SJSA1 (cell line): ENCODE measurements around the gene TMEM145. TPM values are rescaled to one million over a fixed set of nuclear protein-coding genes. Genes with fewer than 3 reads are reported as not detected.

Experiments used
- DNase-seq, 2 experiments: peaks; one replicate each; pipeline ENCODE4 v3.0.0-alpha.2; 2015 to 2020; ENCODE audit warnings: low spot score in 2 of 2, low read depth in 1 of 2
- H3K27ac ChIP-seq: fragments of 250-450 bp; sonication (Bioruptor Pico); 2 replicates; pipeline ENCODE4 v1.5.1; 2020; ENCODE audit warnings: mild to moderate bottlenecking, moderate library complexity
- H3K27me3 ChIP-seq: fragments of 250-450 bp; sonication (Bioruptor Pico); replicated peaks from 2 replicates; pipeline ENCODE4 v1.5.1; 2020; ENCODE audit warnings: mild to moderate bottlenecking, moderate library complexity
- H3K36me3 ChIP-seq: fragments of 250-450 bp; sonication (Bioruptor Pico); 2 replicates; pipeline ENCODE4 v1.5.1; 2020; ENCODE audit warnings: mild to moderate bottlenecking
- H3K4me1 ChIP-seq: fragments of 250-450 bp; sonication (Bioruptor Pico); replicated peaks from 2 replicates; pipeline ENCODE4 v1.6.1; 2021; ENCODE audit warnings: mild to moderate bottlenecking
- H3K4me3 ChIP-seq: fragments of 250-450 bp; sonication (Bioruptor Pico); 2 replicates; pipeline ENCODE4 v1.5.1; 2020; ENCODE audit warnings: mild to moderate bottlenecking
- H3K9me3 ChIP-seq: fragments of 250-450 bp; sonication (Bioruptor Pico); replicated peaks from 2 replicates; pipeline ENCODE4 v1.5.1; 2020; ENCODE audit warnings: mild to moderate bottlenecking
- total RNA-seq: library from RNA; depleted of rRNA; stranded (reverse); fragments of >200 nt; shearing (Covaris generic); gene quantifications from 2 replicates; pipeline ENCODE4 v1.2.3, GENCODE V29; 2014

TMEM145 gene
- total RNA-seq, 1 experiment from 2014 or later: not detected

DNA sequence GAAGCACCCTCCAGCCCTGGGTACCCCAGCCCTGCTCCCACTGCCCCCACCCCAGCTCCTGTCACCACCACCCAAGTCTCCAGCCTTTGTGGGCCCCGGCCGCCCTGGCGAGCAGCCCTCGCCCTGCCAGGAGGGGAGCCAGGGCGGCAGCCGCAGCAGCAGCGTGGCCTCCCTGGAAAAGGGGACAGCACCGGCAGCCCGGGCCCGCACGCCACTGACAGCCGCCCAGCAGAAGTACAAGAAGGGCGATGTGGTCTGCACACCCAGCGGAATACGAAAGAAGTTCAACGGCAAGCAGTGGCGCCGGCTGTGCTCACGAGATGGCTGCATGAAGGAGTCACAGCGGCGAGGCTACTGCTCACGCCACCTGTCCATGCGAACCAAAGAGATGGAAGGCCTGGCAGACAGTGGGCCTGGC is 40.1 kb upstream of the TMEM145 start:
- H3K4me1 ChIP-seq: peaks cover 16% of the 10 kb centered on the region
- peak in 1 of 2 experiments; percentile 43 for DNase-seq
- no peaks in the 10 kb centered on the region for H3K27me3 ChIP-seq
- no peak overlapping the region for H3K27ac ChIP-seq
- no peak overlapping the region for H3K4me3 ChIP-seq
- H3K36me3 ChIP-seq: peaks cover 65% of the 10 kb centered on the region
- H3K9me3 ChIP-seq: no peaks in the 10 kb centered on the region

- DNase-seq: peak in 1 of 2 experiments; percentile 41
- Histone ChIP-seq H3K27me3 (no peaks in the 10 kb centered on the region), H3K36me3 (peaks cover 65% of the 10 kb centered on the region), H3K4me3 (no peak overlapping the region), H3K4me1 (peaks cover 16% of the 10 kb centered on the region), H3K27ac (no peak overlapping the region), H3K9me3 (no peaks in the 10 kb centered on the region)
Observed at GRCh38 chr19:42273407-42274064, 39.6 kb upstream of the TMEM145 start.

GRCh38 chr19:42274065-42274682 is 38.9 kb upstream of the TMEM145 start:
- H3K4me1 ChIP-seq: peaks cover 20% of the 10 kb centered on the region
- no peak overlapping the region for H3K4me3 ChIP-seq
- no peak overlapping the region for H3K27ac ChIP-seq
- DNase-seq: peak in 1 of 2 experiments; percentile 45
- H3K9me3 ChIP-seq: no peaks in the 10 kb centered on the region
- H3K27me3 ChIP-seq: no peaks in the 10 kb centered on the region
- H3K36me3 ChIP-seq: peaks cover 66% of the 10 kb centered on the region

- Histone ChIP-seq H3K4me3 (no peak overlapping the region), H3K4me1 (peaks cover 23% of the 10 kb centered on the region), H3K36me3 (peaks cover 71% of the 10 kb centered on the region), H3K9me3 (no peaks in the 10 kb centered on the region), H3K27ac (no peak overlapping the region), H3K27me3 (no peaks in the 10 kb centered on the region)
- DNase-seq: no peak
Observed at GRCh38 chr19:42275103-42275502, 38.0 kb upstream of the TMEM145 start.

GRCh38 chr19:42275517-42275916 is 37.6 kb upstream of the TMEM145 start:
- Histone ChIP-seq H3K27ac (no peak overlapping the region), H3K27me3 (no peaks in the 10 kb centered on the region), H3K9me3 (no peaks in the 10 kb centered on the region), H3K4me3 (no peak overlapping the region), H3K36me3 (peaks cover 71% of the 10 kb centered on the region), H3K4me1 (peaks cover 23% of the 10 kb centered on the region)
- no peak for DNase-seq

DNA sequence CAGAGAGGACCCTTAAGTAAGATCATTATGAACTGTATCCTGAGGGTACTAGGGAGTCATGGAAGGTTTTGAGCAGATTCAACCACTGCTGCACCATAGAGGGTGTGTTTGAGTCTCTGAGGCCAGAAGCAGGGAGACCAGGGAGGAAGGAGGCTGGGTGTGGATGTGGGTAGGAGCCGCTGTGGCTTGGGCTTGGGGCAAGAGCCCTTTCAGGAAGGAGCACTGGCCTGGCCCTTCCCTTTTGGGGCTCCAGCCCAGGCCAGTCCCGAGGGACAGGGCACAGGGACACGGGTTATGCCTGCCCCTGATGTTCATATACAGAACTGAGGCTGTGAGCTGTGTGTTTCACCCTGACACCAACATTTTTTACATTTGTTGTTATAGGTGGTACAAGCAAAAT is 36.8 kb upstream of the TMEM145 start:
- H3K4me3 ChIP-seq: no peak overlapping the region
- DNase-seq: no peak
- peaks cover 68% of the 10 kb centered on the region for H3K36me3 ChIP-seq
- no peaks in the 10 kb centered on the region for H3K27me3 ChIP-seq
- H3K27ac ChIP-seq: no peak overlapping the region
- no peaks in the 10 kb centered on the region for H3K9me3 ChIP-seq
- H3K4me1 ChIP-seq: peaks cover 20% of the 10 kb centered on the region

GRCh38 chr19:42276821-42277220 is 36.3 kb upstream of the TMEM145 start:
- Histone ChIP-seq H3K4me3 (no peak overlapping the region), H3K27me3 (no peaks in the 10 kb centered on the region), H3K9me3 (no peaks in the 10 kb centered on the region), H3K36me3 (peaks cover 63% of the 10 kb centered on the region), H3K4me1 (peaks cover 25% of the 10 kb centered on the region), H3K27ac (no peak overlapping the region)
- no peak for DNase-seq

- Histone ChIP-seq H3K27me3 (no peaks in the 10 kb centered on the region), H3K4me1 (peaks cover 36% of the 10 kb centered on the region), H3K27ac (no peak overlapping the region), H3K4me3 (no peak overlapping the region), H3K9me3 (no peaks in the 10 kb centered on the region), H3K36me3 (peaks cover 52% of the 10 kb centered on the region)
- DNase-seq: no peak
Observed at GRCh38 chr19:42277821-42278451, 35.2 kb upstream of the TMEM145 start.

DNA sequence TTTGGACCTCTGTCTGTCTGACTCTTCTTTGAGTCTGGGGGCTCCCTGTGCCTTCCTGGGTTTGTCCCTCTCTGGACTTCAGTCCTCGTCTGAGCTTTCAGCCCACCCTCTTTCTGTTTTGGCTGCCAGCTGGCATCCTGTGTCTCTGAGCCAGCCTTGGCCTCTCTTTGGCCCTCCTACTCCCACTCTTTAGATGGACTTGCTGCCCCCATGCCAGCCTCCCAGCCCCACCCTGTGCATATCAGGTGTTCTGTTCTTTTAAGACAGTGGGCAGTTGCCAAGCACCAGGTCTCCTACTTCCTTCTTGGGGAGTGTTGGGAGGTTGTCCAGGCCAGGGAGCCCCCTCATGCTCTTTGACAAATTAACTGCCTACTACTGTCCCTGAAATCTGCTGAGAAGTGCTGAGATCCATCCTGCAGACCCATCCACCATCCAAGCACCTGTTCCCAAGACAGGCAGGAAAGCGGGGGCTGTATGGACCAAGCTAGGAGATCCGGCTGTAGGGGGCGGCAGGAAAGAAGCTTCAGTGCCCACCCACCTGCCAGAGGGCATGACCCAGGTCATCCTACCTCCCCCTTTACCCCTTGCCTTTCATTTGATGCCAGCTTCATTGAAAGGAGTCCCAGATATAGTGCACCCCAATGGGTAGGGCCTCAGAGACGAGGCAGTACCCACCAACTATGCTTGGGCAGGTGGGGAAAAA is 34.5 kb upstream of the TMEM145 start:
- no peak for DNase-seq
- no peaks in the 10 kb centered on the region for H3K9me3 ChIP-seq
- H3K27me3 ChIP-seq: no peaks in the 10 kb centered on the region
- H3K4me3 ChIP-seq: no peak overlapping the region
- H3K27ac ChIP-seq: no peak overlapping the region
- peaks cover 45% of the 10 kb centered on the region for H3K36me3 ChIP-seq
- peaks cover 43% of the 10 kb centered on the region for H3K4me1 ChIP-seq

- Histone ChIP-seq H3K4me1 (peaks cover 43% of the 10 kb centered on the region), H3K9me3 (no peaks in the 10 kb centered on the region), H3K4me3 (peak overlapping the region; percentile 54), H3K27ac (peak overlapping the region; percentile 60; the same call in 1 of the 2 replicates), H3K36me3 (peaks cover 38% of the 10 kb centered on the region), H3K27me3 (no peaks in the 10 kb centered on the region)
- no peak for DNase-seq
Observed at GRCh38 chr19:42279155-42279901, 33.8 kb upstream of the TMEM145 start.

- peak; percentile 89 to 92 for DNase-seq
- Histone ChIP-seq H3K27ac (peak overlapping the region; percentile 60), H3K9me3 (0 out of 2 replicates have a peak, but pooled peaks cover 2% of the 10 kb centered on the region), H3K36me3 (peaks cover 29% of the 10 kb centered on the region), H3K4me1 (peaks cover 50% of the 10 kb centered on the region), H3K4me3 (peak overlapping the region; percentile 54), H3K27me3 (no peaks in the 10 kb centered on the region)
Observed at GRCh38 chr19:42279902-42280814, 33.0 kb upstream of the TMEM145 start.

DNA sequence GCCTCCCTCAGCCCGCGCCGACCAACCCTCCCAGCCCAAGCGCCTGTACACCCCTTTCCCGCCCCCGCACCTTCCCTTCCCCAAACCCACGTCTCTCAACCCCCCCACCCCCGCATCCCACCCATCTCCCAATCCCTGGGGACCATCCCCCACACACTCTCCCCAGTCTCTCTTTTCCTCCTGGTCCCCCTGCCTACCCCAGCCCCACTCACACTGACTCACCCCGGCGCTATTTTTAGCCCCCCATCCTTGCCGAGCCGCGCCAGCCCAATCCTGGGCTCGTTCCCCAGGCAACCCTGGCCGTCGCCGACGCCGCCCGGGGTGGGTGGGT is 32.3 kb upstream of the TMEM145 start:
- Histone ChIP-seq H3K9me3 (0 out of 2 replicates have a peak, but pooled peaks cover 2% of the 10 kb centered on the region), H3K4me1 (peaks cover 56% of the 10 kb centered on the region), H3K36me3 (peaks cover 31% of the 10 kb centered on the region), H3K4me3 (peak overlapping the region; percentile 54), H3K27ac (peak overlapping the region; percentile 60), H3K27me3 (no peaks in the 10 kb centered on the region)
- DNase-seq: no peak
